ENCODE measurements around the gene PRPF38B. TPM values are rescaled to one million over a fixed set of nuclear protein-coding genes. Genes with fewer than 3 reads are reported as not detected.
"Not testable (repeated sequence)": the region's sequence is repeated elsewhere in the genome, so short reads cannot be mapped to it uniquely, and the experiment has no call there.

PRPF38B gene
- total and polyA plus RNA-seq, 2 donors (not counting 1 experiment from before 2014, with no cell fraction given): 17.8 to 28.8 TPM

DNA sequence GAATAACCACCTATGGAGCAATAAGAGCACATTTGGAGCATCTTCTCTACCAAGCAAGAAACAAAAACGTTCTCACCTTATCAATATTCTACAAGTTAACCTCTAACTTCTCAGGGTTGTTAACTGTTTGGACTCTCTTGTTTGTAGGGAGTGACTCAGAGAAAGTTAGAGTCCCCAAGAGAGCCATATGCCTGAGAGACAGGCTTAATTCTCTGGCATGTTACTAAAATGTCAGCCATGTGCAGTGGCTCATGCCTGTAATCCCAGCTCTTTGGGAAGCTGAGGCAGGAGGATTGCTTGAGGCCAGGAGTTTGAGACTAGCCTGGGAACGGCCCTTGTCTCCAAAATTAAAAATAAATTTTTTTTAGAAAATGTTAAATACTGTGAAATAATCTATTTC lies 27.0 kb upstream of the PRPF38B start:
- H3K27ac ChIP-seq (ENCODE audit: insufficient read depth, low read length): no peak overlapping the region
- no peak for TF ChIP-seq EZH2 (IDR thresholded peaks at IDR 0.05; ENCODE audit: low read length, missing control alignments)
- TF ChIP-seq, protein P1, sequence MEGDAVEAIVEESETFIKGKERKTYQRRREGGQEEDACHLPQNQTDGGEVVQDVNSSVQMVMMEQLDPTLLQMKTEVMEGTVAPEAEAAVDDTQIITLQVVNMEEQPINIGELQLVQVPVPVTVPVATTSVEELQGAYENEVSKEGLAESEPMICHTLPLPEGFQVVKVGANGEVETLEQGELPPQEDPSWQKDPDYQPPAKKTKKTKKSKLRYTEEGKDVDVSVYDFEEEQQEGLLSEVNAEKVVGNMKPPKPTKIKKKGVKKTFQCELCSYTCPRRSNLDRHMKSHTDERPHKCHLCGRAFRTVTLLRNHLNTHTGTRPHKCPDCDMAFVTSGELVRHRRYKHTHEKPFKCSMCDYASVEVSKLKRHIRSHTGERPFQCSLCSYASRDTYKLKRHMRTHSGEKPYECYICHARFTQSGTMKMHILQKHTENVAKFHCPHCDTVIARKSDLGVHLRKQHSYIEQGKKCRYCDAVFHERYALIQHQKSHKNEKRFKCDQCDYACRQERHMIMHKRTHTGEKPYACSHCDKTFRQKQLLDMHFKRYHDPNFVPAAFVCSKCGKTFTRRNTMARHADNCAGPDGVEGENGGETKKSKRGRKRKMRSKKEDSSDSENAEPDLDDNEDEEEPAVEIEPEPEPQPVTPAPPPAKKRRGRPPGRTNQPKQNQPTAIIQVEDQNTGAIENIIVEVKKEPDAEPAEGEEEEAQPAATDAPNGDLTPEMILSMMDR (conservative IDR thresholded peaks at IDR 0.05 in 1 of 2, IDR thresholded peaks at IDR 0.05 in 1 of 2; ENCODE audit: low read depth in 1 of 2, low read length in 2 of 2): no peak
- H3K27me3 ChIP-seq (ENCODE audit: control insufficient read depth, insufficient read depth, low read length): no peaks in the 10 kb centered on the region
- no peaks in the 10 kb centered on the region for H3K9me3 ChIP-seq (ENCODE audit: control insufficient read depth, insufficient read depth, low read depth, low read length)
- H3K36me3 ChIP-seq (ENCODE audit: control insufficient read depth, insufficient read depth, low read length): no peaks in the 10 kb centered on the region
- H3K4me1 ChIP-seq (ENCODE audit: control insufficient read depth, extremely low read depth, insufficient read depth, low read length): no peaks in the 10 kb centered on the region
- H3K79me2 ChIP-seq (ENCODE audit: control insufficient read depth, insufficient read depth, low read length): no peaks in the 10 kb centered on the region
- no peak overlapping the region for H3K9ac ChIP-seq (ENCODE audit: insufficient read depth, low read length)
- H3K4me3 ChIP-seq (replicated peaks in 1 of 4; ENCODE audit: control extremely low read depth in 1 of 4, insufficient read depth in 1 of 4, low read depth in 3 of 4, low read length in 4 of 4): no peak overlapping the region
- H2AFZ ChIP-seq (ENCODE audit: low read length): no peak overlapping the region
- no peak overlapping the region for H3K4me2 ChIP-seq (ENCODE audit: extremely low read depth, insufficient read depth, low read length)
- H4K20me1 ChIP-seq (ENCODE audit: control insufficient read depth, extremely low read depth, insufficient read depth, low read length): no peaks in the 10 kb centered on the region
- DNase-seq (ENCODE audit: low read depth in 2 of 2): no peak

DNA sequence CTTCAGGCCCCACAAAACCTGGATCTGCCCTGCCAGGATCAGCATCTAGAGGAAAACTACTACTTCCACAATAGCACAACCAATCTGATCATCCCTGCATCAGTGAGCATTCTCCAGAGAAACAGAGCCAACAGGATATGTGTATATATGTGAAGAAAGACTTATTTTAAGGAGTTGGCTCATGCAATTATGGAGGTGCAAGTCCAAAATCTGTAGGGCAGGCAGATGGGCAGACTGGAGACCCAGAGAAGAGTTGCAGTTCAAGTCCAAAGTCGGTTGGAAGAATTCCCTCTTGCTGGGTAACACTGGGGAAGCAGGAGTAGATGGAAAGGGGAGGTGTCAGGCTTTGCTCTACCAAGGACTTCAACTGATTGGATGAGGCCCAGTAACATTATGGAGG lies 26.3 kb upstream of the PRPF38B start:
- no peaks in the 10 kb centered on the region for H3K27me3 ChIP-seq (ENCODE audit: control insufficient read depth, insufficient read depth, low read length)
- no peaks in the 10 kb centered on the region for H4K20me1 ChIP-seq (ENCODE audit: control insufficient read depth, extremely low read depth, insufficient read depth, low read length)
- H3K79me2 ChIP-seq (ENCODE audit: control insufficient read depth, insufficient read depth, low read length): no peaks in the 10 kb centered on the region
- no peak for TF ChIP-seq EZH2 (IDR thresholded peaks at IDR 0.05; ENCODE audit: low read length, missing control alignments)
- TF ChIP-seq, protein P1 (conservative IDR thresholded peaks at IDR 0.05 in 1 of 2, IDR thresholded peaks at IDR 0.05 in 1 of 2; ENCODE audit: low read depth in 1 of 2, low read length in 2 of 2): no peak
- no peak overlapping the region for H3K27ac ChIP-seq (ENCODE audit: insufficient read depth, low read length)
- H3K4me1 ChIP-seq (ENCODE audit: control insufficient read depth, extremely low read depth, insufficient read depth, low read length): no peaks in the 10 kb centered on the region
- H3K4me3 ChIP-seq (replicated peaks in 1 of 4; ENCODE audit: control extremely low read depth in 1 of 4, insufficient read depth in 1 of 4, low read depth in 3 of 4, low read length in 4 of 4): no peak overlapping the region
- H3K9ac ChIP-seq (ENCODE audit: insufficient read depth, low read length): no peak overlapping the region
- H3K36me3 ChIP-seq (ENCODE audit: control insufficient read depth, insufficient read depth, low read length): no peaks in the 10 kb centered on the region
- H3K9me3 ChIP-seq (ENCODE audit: control insufficient read depth, insufficient read depth, low read depth, low read length): no peaks in the 10 kb centered on the region
- no peak overlapping the region for H3K4me2 ChIP-seq (ENCODE audit: extremely low read depth, insufficient read depth, low read length)
- no peak overlapping the region for H2AFZ ChIP-seq (ENCODE audit: low read length)
- no peak for DNase-seq (ENCODE audit: low read depth in 2 of 2)

DNA sequence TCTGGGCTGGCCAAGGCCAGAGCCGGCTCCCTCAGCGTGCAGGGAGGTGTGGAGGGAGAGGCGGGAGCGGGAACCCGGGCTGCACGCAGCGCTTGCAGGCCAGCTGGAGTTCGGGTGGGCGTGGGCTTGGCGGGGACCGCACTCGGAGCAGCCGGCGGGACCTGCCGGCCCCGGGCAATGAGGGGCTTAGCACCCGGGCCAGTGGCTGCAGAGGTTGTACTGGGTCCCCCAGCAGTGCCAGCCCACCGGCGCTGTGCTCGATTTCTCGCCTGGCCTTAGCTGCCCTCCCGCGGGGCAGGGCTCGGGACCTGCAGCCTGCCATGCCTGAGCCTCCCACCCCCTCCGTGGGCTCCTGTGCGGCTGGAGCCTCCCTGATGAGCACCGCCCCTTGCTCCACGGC lies 24.7 kb upstream of the PRPF38B start:
- H4K20me1 ChIP-seq (ENCODE audit: control insufficient read depth, extremely low read depth, insufficient read depth, low read length); H3K4me2 ChIP-seq (ENCODE audit: extremely low read depth, insufficient read depth, low read length); H3K4me3 ChIP-seq (replicated peaks in 1 of 4; ENCODE audit: control extremely low read depth in 1 of 4, insufficient read depth in 1 of 4, low read depth in 3 of 4, low read length in 4 of 4); H3K79me2 ChIP-seq (ENCODE audit: control insufficient read depth, insufficient read depth, low read length); H3K36me3 ChIP-seq (ENCODE audit: control insufficient read depth, insufficient read depth, low read length); DNase-seq (ENCODE audit: low read depth in 2 of 2); H3K27me3 ChIP-seq (ENCODE audit: control insufficient read depth, insufficient read depth, low read length); H3K4me1 ChIP-seq (ENCODE audit: control insufficient read depth, extremely low read depth, insufficient read depth, low read length); H3K9ac ChIP-seq (ENCODE audit: insufficient read depth, low read length); H3K27ac ChIP-seq (ENCODE audit: insufficient read depth, low read length); H2AFZ ChIP-seq (ENCODE audit: low read length); H3K9me3 ChIP-seq (ENCODE audit: control insufficient read depth, insufficient read depth, low read depth, low read length): not testable (repeated sequence)

All from fibroblast of lung (primary cell).